GM13977 (cell line): ENCODE results near the gene RXRA.

Experiments
- DNase-seq: peaks from one replicate; pipeline ENCODE4 v3.0.0; 2012; ENCODE audit warnings: low spot score
- in situ Hi-C: fragments of 300-500 bp; cut with MboI; formaldehyde crosslinking; loops from one replicate; pipeline ENCODE4 v1.12.0; 2022; ENCODE audit warnings: low sequenced_read_pairs, low pct_unique_long_range_greater_than_20kb, mixed read lengths, inconsistent platforms; ENCODE audit not compliant: unreplicated experiment
- TF ChIP-seq, protein P1 (sequence below): IDR thresholded peaks from 2 replicates; pipeline ENCODE4 v1.5.1; 2012; ENCODE audit warnings: mild to moderate bottlenecking, control low read depth; ENCODE audit not compliant: insufficient read depth; ENCODE audit errors: extremely low read depth, missing control alignments

Gene RXRA

DNA sequence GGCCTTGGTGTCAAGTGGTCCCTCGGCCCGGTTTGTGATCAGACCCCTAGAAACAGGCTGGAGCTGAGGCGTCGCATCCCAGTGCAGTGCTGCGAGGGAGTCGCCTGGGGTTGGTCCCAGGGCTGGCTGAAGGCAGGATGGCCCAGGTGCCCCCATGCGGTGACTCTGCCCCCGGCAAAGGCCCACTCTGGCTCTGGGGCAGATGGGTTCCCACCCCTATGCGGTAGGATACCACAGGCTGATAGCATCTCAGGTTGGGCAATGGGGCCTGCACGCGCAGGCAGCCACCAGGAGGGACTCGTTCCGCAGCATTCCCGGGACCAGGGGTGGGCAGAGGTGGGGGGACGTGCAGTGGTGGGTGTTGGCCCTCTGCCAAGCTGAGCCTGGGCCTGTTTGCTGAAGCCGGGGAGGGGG, 86.0 kb downstream of the RXRA start:
- in situ Hi-C loops: no loop called here
- DNase-seq: no peak
- TF ChIP-seq, protein P1, sequence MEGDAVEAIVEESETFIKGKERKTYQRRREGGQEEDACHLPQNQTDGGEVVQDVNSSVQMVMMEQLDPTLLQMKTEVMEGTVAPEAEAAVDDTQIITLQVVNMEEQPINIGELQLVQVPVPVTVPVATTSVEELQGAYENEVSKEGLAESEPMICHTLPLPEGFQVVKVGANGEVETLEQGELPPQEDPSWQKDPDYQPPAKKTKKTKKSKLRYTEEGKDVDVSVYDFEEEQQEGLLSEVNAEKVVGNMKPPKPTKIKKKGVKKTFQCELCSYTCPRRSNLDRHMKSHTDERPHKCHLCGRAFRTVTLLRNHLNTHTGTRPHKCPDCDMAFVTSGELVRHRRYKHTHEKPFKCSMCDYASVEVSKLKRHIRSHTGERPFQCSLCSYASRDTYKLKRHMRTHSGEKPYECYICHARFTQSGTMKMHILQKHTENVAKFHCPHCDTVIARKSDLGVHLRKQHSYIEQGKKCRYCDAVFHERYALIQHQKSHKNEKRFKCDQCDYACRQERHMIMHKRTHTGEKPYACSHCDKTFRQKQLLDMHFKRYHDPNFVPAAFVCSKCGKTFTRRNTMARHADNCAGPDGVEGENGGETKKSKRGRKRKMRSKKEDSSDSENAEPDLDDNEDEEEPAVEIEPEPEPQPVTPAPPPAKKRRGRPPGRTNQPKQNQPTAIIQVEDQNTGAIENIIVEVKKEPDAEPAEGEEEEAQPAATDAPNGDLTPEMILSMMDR: no peak

DNA sequence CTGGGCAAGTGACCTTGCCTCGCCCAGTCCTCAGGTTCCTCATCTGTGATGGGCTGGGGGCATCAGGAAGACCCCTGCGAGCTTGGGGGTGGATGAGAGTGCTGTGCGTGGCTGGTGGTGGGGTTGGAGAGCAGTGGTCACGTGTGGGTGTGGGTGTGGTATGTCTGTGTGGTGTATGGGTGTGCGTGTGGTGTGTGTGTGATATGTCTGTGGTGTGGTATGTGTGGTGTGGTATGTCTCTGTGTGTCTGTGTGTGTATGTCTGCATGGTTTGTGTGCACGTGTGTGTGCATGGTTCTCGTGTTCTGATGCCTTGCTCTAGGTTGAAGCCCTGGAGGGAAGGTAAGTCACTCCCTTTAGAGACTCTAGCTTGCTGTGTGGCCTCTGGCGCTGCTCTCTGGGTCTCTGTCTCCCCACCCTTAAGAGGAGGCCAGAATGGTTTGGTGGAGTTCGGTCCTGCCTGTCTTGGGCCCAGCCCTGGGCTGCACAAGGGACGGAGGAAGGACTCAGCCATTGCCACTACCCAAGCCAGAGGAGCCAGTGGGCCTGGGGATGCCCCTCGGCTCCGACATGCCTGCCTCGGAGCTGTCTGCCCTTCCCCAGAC, 87.0 kb downstream of the RXRA start:
- no peak for DNase-seq
- in situ Hi-C loops: no loop called here
- TF ChIP-seq, protein P1: no peak

- TF ChIP-seq, protein P1: no peak
- in situ Hi-C loops: no loop called here
- DNase-seq: no peak
Measured at GRCh38 chr9:134413890-134414623, 87.8 kb downstream of the RXRA start.

GRCh38 chr9:134414900-134415425, 88.7 kb downstream of the RXRA start:
- no peak for DNase-seq
- in situ Hi-C loops: no loop called here
- TF ChIP-seq, protein P1: no peak

GRCh38 chr9:134416385-134417015, 90.2 kb downstream of the RXRA start:
- in situ Hi-C loops: no loop called here
- TF ChIP-seq, protein P1: no peak

GRCh38 chr9:134418354-134418753, 92.1 kb downstream of the RXRA start:
- DNase-seq: no peak
- TF ChIP-seq, protein P1: no peak
- in situ Hi-C loops: no loop called here

More at GRCh38 chr9:134416385-134417015, 90.2 kb downstream of the RXRA start:
- DNase-seq: no peak
